ENCODE results near the gene GPR137B. TPM values are rescaled to one million over a fixed set of nuclear protein-coding genes. Genes with fewer than 3 reads are reported as not detected.
A peak's percentile ranks its signal among the peaks of the same experiment; 100 is the strongest.

Gene GPR137B
- total and polyA plus RNA-seq, 4 experiments from 2014 or later: 4.1 to 11.8 (median 8.3) TPM

DNA sequence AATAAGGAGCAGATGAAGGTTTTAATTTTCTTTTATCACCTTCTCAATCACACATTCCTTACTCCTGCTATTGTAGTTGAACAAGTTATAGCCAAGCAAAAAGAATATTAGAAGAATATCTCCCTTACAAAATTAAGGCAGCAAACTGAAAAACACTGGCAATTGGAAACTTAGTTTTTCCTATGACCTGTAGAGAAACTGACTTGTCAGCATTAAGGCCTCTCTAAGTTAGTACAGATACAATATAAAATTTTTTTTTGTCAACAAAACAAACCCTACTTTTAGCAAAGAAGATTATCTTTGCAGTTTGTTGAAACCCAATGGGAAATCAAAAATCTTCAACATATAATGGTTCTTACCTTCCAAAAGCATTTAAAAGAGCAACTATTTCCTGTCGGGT, 78.1 kb downstream of the GPR137B start:
- Histone ChIP-seq H3K27me3 (ENCODE audit: insufficient read depth, low read length) (no peaks in the 10 kb centered on the region), H3K9me3 (ENCODE audit: control insufficient read depth in 1 of 2, low read length in 2 of 2) (no peaks in the 10 kb centered on the region), H3K4me1 (ENCODE audit: insufficient read depth, low read length) (no peaks in the 10 kb centered on the region), H3K36me3 (ENCODE audit: insufficient read depth, low read length) (no peaks in the 10 kb centered on the region), H3K4me3 (ENCODE audit: low read length in 2 of 2) (no peak overlapping the region), H3K27ac (ENCODE audit: low read depth, low read length) (no peak overlapping the region)
- H3K36me3 Mint-ChIP-seq: peaks cover 20 to 45% of the 10 kb centered on the region in 2 donors
- ChIA-PET POLR2A (ENCODE audit: partially characterized antibody) (no interaction called here), CTCF (ENCODE audit: partially characterized antibody) (no interaction called here)
- H3K4me1 Mint-ChIP-seq: no peaks in the 10 kb centered on the region
- intact Hi-C loops (cut with micrococcal nuclease): no loop called here
- DNase-seq: no peak
- H3K4me3 Mint-ChIP-seq: no peak overlapping the region
- peak overlapping the region in 1 of 7 donors; percentile 83 for H3K27ac Mint-ChIP-seq
- H3K27me3 Mint-ChIP-seq: no peaks in the 10 kb centered on the region
- H3K9me3 Mint-ChIP-seq: no peaks in the 10 kb centered on the region

- intact Hi-C loops (cut with micrococcal nuclease): no loop called here
- no peak overlapping the region for H3K27ac Mint-ChIP-seq
- H3K4me1 Mint-ChIP-seq: no peaks in the 10 kb centered on the region
Observed at GRCh38 chr1:236222632-236223031, 80.3 kb downstream of the GPR137B start.

GRCh38 chr1:236228411-236228810, 86.1 kb downstream of the GPR137B start:
- Histone ChIP-seq H3K36me3 (ENCODE audit: insufficient read depth, low read length) (no peaks in the 10 kb centered on the region), H3K27me3 (ENCODE audit: insufficient read depth, low read length) (no peaks in the 10 kb centered on the region), H3K9me3 (ENCODE audit: control insufficient read depth in 1 of 2, low read length in 2 of 2) (no peaks in the 10 kb centered on the region), H3K4me3 (ENCODE audit: low read length in 2 of 2) (no peak overlapping the region), H3K4me1 (ENCODE audit: insufficient read depth, low read length) (no peaks in the 10 kb centered on the region), H3K27ac (ENCODE audit: low read depth, low read length) (no peak overlapping the region)
- Mint-ChIP-seq H3K27me3 (no peaks in the 10 kb centered on the region), H3K4me1 (no peaks in the 10 kb centered on the region), H3K9me3 (no peaks in the 10 kb centered on the region), H3K36me3 (peaks cover 28 to 42% of the 10 kb centered on the region in 2 donors), H3K27ac (no peak overlapping the region), H3K4me3 (no peak overlapping the region)
- intact Hi-C loops (cut with micrococcal nuclease): no loop called here
- CTCF ChIA-PET (ENCODE audit: partially characterized antibody): no interaction called here
- DNase-seq: no peak
- POLR2A ChIA-PET (ENCODE audit: partially characterized antibody): no interaction called here

More at GRCh38 chr1:236222632-236223031, 80.3 kb downstream of the GPR137B start:
- H3K4me1 ChIP-seq (ENCODE audit: insufficient read depth, low read length): no peaks in the 10 kb centered on the region
- H3K27ac ChIP-seq (ENCODE audit: low read depth, low read length): no peak overlapping the region
- no peak overlapping the region for H3K4me3 Mint-ChIP-seq
- CTCF ChIA-PET (ENCODE audit: partially characterized antibody): no interaction called here
- H3K9me3 ChIP-seq (ENCODE audit: control insufficient read depth in 1 of 2, low read length in 2 of 2): no peaks in the 10 kb centered on the region
- H3K27me3 Mint-ChIP-seq: no peaks in the 10 kb centered on the region
- H3K9me3 Mint-ChIP-seq: no peaks in the 10 kb centered on the region
- peaks cover 19 to 47% of the 10 kb centered on the region in 2 donors for H3K36me3 Mint-ChIP-seq
- no peaks in the 10 kb centered on the region for H3K27me3 ChIP-seq (ENCODE audit: insufficient read depth, low read length)
- no peak for DNase-seq
- no peak overlapping the region for H3K4me3 ChIP-seq (ENCODE audit: low read length in 2 of 2)
- POLR2A ChIA-PET (ENCODE audit: partially characterized antibody): no interaction called here
- no peaks in the 10 kb centered on the region for H3K36me3 ChIP-seq (ENCODE audit: insufficient read depth, low read length)

DNA sequence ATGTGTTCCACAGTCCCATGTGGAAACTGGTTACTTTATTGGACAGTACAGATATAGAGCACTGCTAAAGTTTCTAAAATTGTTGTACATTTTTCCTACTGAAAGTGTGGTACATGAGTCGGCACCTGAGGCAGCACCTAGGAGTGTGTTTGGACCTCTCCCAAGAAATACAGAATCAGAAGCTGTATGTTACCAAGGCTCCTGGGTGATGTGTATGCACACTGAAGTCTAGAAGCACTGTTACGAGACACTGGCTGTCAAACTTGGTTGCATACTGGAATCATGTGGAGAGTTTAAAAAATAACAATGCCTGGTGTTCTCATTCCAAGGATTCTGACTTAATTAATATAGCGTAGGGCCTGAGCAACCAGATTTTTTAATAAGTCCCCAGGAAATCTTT, 92.8 kb downstream of the GPR137B start:
- POLR2A ChIA-PET (ENCODE audit: partially characterized antibody): no interaction called here
- Histone ChIP-seq H3K9me3 (ENCODE audit: control insufficient read depth in 1 of 2, low read length in 2 of 2) (no peaks in the 10 kb centered on the region), H3K36me3 (ENCODE audit: insufficient read depth, low read length) (no peaks in the 10 kb centered on the region), H3K4me1 (ENCODE audit: insufficient read depth, low read length) (no peaks in the 10 kb centered on the region), H3K27me3 (ENCODE audit: insufficient read depth, low read length) (no peaks in the 10 kb centered on the region), H3K4me3 (ENCODE audit: low read length in 2 of 2) (no peak overlapping the region), H3K27ac (ENCODE audit: low read depth, low read length) (no peak overlapping the region)
- Mint-ChIP-seq H3K27me3 (no peaks in the 10 kb centered on the region), H3K4me1 (peaks cover 0 to 2% (median 0%) of the 10 kb centered on the region in 4 donors), H3K9me3 (no peaks in the 10 kb centered on the region), H3K36me3 (peaks cover 31 to 36% of the 10 kb centered on the region in 2 donors), H3K27ac (no peak overlapping the region), H3K4me3 (no peak overlapping the region)
- CTCF ChIA-PET (ENCODE audit: partially characterized antibody): no interaction called here
- DNase-seq: no peak
- intact Hi-C loops (cut with micrococcal nuclease): no loop called here

DNA sequence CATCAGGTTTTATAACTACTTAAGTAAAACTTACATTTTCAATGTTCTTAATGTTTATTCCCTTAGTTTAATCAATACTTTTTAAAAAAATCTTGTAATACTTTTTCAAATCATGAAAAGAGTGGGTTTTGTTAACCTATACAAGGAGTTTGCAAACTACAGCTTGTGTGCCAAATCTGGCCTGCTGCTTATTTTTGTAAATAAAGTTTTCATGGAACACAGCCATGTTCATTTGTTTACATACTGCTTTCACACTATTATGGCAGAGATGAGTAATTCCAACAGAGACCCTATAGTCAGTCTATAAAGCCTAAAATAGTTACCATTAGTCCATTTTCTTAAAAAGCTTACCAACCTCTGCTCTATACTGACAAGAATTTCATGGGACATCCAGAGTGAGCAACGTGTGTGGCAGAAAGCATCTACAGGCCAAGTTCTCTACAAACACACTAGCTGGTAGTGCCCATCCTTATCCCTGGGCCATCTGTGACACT, 96.8 kb downstream of the GPR137B start:
- peaks cover 29 to 37% of the 10 kb centered on the region in 2 donors for H3K36me3 Mint-ChIP-seq
- no peaks in the 10 kb centered on the region for H3K9me3 Mint-ChIP-seq
- no peak for DNase-seq
- no peaks in the 10 kb centered on the region for H3K9me3 ChIP-seq (ENCODE audit: control insufficient read depth in 1 of 2, low read length in 2 of 2)
- intact Hi-C loops (cut with micrococcal nuclease): no loop called here
- H3K27me3 Mint-ChIP-seq: no peaks in the 10 kb centered on the region
- no peak overlapping the region for H3K27ac ChIP-seq (ENCODE audit: low read depth, low read length)
- H3K4me3 Mint-ChIP-seq: no peak overlapping the region
- POLR2A ChIA-PET (ENCODE audit: partially characterized antibody): no interaction called here
- no peaks in the 10 kb centered on the region for H3K4me1 ChIP-seq (ENCODE audit: insufficient read depth, low read length)
- no peaks in the 10 kb centered on the region for H3K27me3 ChIP-seq (ENCODE audit: insufficient read depth, low read length)
- peak overlapping the region in 1 of 7 donors; percentile 57 for H3K27ac Mint-ChIP-seq
- CTCF ChIA-PET (ENCODE audit: partially characterized antibody): no interaction called here
- no peak overlapping the region for H3K4me3 ChIP-seq (ENCODE audit: low read length in 2 of 2)
- H3K36me3 ChIP-seq (ENCODE audit: insufficient read depth, low read length): no peaks in the 10 kb centered on the region
- H3K4me1 Mint-ChIP-seq: peaks cover 0 to 2% (median 0%) of the 10 kb centered on the region in 4 donors

GRCh38 chr1:236240675-236241074, 98.3 kb downstream of the GPR137B start:
- CTCF ChIA-PET (ENCODE audit: partially characterized antibody): no interaction called here
- no peaks in the 10 kb centered on the region for H3K27me3 ChIP-seq (ENCODE audit: insufficient read depth, low read length)
- H3K4me3 ChIP-seq (ENCODE audit: low read length in 2 of 2): no peak overlapping the region
- no peaks in the 10 kb centered on the region for H3K9me3 Mint-ChIP-seq
- H3K4me1 Mint-ChIP-seq: peaks cover 0 to 2% (median 0%) of the 10 kb centered on the region in 4 donors
- intact Hi-C loops (cut with micrococcal nuclease): no loop called here
- H3K27ac Mint-ChIP-seq: no peak overlapping the region
- H3K27me3 Mint-ChIP-seq: no peaks in the 10 kb centered on the region
- no peak overlapping the region for H3K4me3 Mint-ChIP-seq
- peaks cover 25 to 35% of the 10 kb centered on the region in 2 donors for H3K36me3 Mint-ChIP-seq
- H3K9me3 ChIP-seq (ENCODE audit: control insufficient read depth in 1 of 2, low read length in 2 of 2): no peaks in the 10 kb centered on the region
- POLR2A ChIA-PET (ENCODE audit: partially characterized antibody): no interaction called here
- no peak for DNase-seq
- H3K36me3 ChIP-seq (ENCODE audit: insufficient read depth, low read length): no peaks in the 10 kb centered on the region
- H3K4me1 ChIP-seq (ENCODE audit: insufficient read depth, low read length): no peaks in the 10 kb centered on the region
- no peak overlapping the region for H3K27ac ChIP-seq (ENCODE audit: low read depth, low read length)

- H3K27me3 ChIP-seq (ENCODE audit: insufficient read depth, low read length): no peaks in the 10 kb centered on the region
- no peaks in the 10 kb centered on the region for H3K36me3 ChIP-seq (ENCODE audit: insufficient read depth, low read length)
- H3K4me1 ChIP-seq (ENCODE audit: insufficient read depth, low read length): no peaks in the 10 kb centered on the region
- Mint-ChIP-seq H3K4me3 (no peak overlapping the region), H3K4me1 (no peaks in the 10 kb centered on the region), H3K9me3 (no peaks in the 10 kb centered on the region), H3K36me3 (peaks cover 24 to 30% of the 10 kb centered on the region in 2 donors), H3K27ac (no peak overlapping the region), H3K27me3 (no peaks in the 10 kb centered on the region)
- intact Hi-C loops (cut with micrococcal nuclease): no loop called here
- H3K9me3 ChIP-seq (ENCODE audit: control insufficient read depth in 1 of 2, low read length in 2 of 2): no peaks in the 10 kb centered on the region
- DNase-seq: no peak
- no peak overlapping the region for H3K4me3 ChIP-seq (ENCODE audit: low read length in 2 of 2)
- no peak overlapping the region for H3K27ac ChIP-seq (ENCODE audit: low read depth, low read length)
- ChIA-PET CTCF (ENCODE audit: partially characterized antibody) (no interaction called here), POLR2A (ENCODE audit: partially characterized antibody) (no interaction called here)
Observed at GRCh38 chr1:236242568-236242967, 100.2 kb downstream of the GPR137B start.

- H3K36me3 ChIP-seq (ENCODE audit: insufficient read depth, low read length): no peaks in the 10 kb centered on the region
Observed at GRCh38 chr1:236247286-236247685, 104.9 kb downstream of the GPR137B start.

More at GRCh38 chr1:236247286-236247685, 104.9 kb downstream of the GPR137B start:
- Mint-ChIP-seq H3K9me3 (no peaks in the 10 kb centered on the region), H3K27ac (no peak overlapping the region), H3K4me1 (no peaks in the 10 kb centered on the region), H3K4me3 (no peak overlapping the region), H3K36me3 (peaks cover 38 to 39% of the 10 kb centered on the region in 2 donors), H3K27me3 (no peaks in the 10 kb centered on the region)
- H3K27me3 ChIP-seq (ENCODE audit: insufficient read depth, low read length): no peaks in the 10 kb centered on the region
- no peak overlapping the region for H3K4me3 ChIP-seq (ENCODE audit: low read length in 2 of 2)
- intact Hi-C loops (cut with micrococcal nuclease): no loop called here
- H3K9me3 ChIP-seq (ENCODE audit: control insufficient read depth in 1 of 2, low read length in 2 of 2): no peaks in the 10 kb centered on the region
- ChIA-PET POLR2A (ENCODE audit: partially characterized antibody) (no interaction called here), CTCF (ENCODE audit: partially characterized antibody) (no interaction called here)
- no peak for DNase-seq
- no peak overlapping the region for H3K27ac ChIP-seq (ENCODE audit: low read depth, low read length)
- H3K4me1 ChIP-seq (ENCODE audit: insufficient read depth, low read length): no peaks in the 10 kb centered on the region

Data from CD4-positive, alpha-beta memory T cell (primary cell).